LNCAP (cell line): ENCODE results near the gene SLIT3.

Experiments used
- TF ChIP-seq, protein P1 (sequence below): fragments of 450-650 bp; IDR thresholded peaks from 2 replicates; pipeline ENCODE4 v1.5.1; 2017; ENCODE audit warnings: mild to moderate bottlenecking

SLIT3 gene

DNA sequence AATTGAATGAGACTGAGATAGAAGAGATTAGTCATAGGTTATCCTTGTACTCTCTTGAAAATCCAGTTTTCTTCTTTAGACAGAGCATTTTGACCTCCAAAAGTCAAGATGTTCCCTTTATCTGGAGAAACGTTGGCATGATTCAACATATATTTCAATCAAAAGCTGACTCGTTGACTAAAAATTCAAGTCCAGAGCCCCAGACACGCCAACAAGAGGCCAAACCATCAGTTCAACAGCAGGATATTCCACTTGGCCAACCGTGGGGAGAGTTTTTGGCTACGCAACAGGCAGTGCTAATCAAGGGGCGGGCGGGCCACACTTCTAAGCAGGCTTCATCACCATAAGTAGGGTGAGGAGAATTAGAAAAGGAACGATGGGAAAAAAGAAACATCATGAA lies 119.1 kb downstream of the SLIT3 start:
- TF ChIP-seq, protein P1, sequence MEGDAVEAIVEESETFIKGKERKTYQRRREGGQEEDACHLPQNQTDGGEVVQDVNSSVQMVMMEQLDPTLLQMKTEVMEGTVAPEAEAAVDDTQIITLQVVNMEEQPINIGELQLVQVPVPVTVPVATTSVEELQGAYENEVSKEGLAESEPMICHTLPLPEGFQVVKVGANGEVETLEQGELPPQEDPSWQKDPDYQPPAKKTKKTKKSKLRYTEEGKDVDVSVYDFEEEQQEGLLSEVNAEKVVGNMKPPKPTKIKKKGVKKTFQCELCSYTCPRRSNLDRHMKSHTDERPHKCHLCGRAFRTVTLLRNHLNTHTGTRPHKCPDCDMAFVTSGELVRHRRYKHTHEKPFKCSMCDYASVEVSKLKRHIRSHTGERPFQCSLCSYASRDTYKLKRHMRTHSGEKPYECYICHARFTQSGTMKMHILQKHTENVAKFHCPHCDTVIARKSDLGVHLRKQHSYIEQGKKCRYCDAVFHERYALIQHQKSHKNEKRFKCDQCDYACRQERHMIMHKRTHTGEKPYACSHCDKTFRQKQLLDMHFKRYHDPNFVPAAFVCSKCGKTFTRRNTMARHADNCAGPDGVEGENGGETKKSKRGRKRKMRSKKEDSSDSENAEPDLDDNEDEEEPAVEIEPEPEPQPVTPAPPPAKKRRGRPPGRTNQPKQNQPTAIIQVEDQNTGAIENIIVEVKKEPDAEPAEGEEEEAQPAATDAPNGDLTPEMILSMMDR = no peak

DNA sequence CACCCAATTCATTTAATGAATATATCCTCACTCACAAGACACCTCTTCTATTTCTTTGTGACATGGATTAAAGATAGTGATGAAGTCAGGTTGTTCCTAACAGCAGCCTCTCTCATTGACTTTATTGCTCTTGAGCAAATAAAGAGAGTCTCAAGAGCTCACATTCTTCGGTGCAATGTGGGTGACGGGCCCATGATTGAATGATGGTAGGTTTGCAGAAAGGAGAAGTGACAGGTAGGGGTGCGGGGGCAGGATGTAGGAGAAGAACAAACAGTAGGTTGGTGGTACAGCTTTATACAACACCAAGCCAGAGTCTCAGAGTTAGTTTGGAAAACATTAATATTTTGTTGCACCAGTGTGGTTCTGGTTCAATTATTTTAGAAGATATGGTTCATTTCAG lies 122.2 kb downstream of the SLIT3 start:
- TF ChIP-seq, protein P1 = no peak

DNA sequence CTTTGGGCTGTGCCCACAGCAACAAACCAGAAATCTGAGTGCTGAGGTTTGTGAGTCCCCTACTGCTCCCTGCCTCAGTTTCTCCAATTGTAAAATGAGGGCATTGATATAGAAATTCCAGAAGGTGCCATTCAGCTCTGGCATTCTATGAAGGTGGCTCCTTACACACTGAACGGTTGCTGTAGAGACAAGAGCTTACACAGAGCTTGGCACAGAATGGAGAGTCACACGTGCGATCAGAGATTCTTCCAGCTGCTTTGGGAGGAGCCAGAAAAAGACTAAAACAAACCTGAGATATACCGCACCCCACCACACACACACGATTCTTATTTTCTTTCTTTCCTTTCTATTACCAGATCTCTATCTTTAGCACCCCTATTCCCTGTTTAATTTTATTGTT lies 122.7 kb downstream of the SLIT3 start:
- TF ChIP-seq, protein P1 = no peak

DNA sequence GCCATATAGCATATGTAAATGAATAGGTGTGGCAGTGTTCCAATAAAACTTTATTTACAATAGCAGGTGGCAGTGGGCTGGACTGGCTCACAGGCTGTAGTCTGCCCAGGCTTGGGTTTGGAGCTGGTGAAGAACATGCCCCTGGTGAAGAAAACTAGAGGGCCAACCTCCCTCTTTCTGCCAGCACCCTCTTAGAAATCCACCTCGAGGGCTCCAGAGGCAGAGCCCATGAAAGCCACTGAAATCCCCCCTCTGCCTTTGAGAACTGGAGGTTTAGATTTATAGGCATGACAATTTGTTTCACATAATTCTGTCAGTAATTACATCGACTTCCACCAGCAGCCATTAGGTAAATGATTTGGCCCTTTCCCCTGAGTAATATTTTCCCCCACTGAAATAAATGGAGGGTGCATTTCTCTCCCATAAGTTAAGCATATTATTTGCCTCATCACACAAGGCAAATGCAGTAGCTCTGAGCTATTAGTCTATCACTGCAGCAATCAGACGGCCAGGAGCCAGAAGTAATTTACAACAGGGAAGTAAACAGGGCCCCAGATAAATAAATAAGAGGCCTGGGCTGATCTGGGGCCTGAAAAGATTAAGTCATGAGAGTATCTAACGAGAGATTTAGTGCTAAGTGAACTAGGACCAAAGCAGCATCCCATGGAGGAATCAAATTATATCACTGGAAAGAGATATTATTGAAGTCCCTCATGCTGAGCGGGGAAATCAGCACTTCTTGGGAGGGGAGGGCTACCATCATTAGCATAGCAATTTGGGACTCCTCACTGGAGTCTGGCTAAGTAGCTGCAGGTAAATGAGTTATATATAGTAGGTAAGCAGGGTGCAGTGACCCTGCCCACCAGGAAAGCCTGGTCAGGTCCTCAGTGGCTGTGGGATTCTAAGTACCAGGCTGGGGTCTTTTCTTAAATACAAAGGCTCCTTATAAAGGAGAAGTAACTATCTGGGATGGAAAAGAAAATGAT lies 123.9 kb downstream of the SLIT3 start:
- TF ChIP-seq, protein P1 = no peak

DNA sequence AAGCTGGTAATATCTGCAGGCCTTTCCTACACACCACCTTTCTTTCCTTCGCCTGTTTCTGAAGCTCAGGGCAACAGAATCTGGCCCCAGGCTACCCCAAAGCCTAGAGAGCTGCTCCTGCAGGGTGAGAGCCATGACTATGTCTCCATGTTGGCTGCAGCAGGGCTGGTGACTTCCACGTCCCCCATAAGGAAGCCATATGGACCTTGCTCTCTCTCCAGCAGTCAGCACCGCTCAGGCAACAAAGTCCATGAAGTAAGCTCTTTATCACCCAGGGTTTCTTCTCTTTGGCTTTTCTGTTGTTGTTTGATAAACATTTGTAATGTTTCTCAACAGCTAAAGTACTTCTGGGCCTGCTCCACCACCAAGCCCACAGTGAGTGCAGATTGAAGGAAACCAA lies 125.2 kb downstream of the SLIT3 start:
- TF ChIP-seq, protein P1 = no peak

DNA sequence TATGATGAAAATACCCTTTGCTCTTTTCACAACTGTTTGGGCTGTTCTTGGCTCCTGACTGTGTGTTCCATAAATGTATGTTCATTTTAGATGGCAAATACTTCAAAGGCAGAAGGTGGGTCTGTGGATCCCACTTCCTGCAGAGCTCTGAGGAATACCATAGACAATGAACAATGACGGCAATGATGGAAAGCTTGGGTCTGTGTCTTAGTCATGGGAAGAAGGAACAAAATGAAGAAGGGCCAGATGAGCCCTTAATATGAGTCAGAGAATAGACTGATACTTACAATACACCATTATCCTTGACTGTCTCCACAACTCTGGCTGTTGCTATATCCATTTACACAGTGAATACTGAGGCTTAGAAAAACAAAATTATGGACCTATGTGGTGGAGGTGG lies 126.0 kb downstream of the SLIT3 start:
- TF ChIP-seq, protein P1 = no peak

DNA sequence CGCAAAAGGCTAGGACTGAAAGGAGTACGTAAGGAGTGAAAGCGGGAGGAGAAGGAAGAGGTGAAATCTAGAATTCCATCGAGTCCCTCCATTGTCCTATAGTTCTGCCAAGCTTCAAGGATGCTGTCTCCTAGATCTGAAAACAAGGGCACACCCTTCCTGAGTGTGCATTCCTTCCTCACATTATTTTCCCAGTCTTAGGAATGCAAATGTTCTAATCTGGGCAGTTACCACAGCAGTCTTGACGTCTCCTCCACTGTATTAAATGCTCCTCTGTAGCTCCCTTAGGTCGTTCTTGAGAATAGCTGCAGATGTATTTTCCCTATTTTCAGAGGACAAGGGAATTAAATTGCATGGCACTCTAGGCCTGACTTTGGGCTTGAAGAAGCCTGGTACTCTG lies 127.6 kb downstream of the SLIT3 start:
- TF ChIP-seq, protein P1 = no peak
